Nephron (organoid): Measurements from ENCODE around the gene SPTA1.

Source experiments
- H3K27ac Mint-ChIP-seq, 3 experiments: 2 replicates each; pipeline ENCODE4 v1.8.0; 2020; ENCODE audit warnings: mixed read lengths in 3 of 3, mild to moderate bottlenecking in 2 of 3, moderate library complexity in 1 of 3
- H3K27me3 Mint-ChIP-seq: 2 replicates; pipeline ENCODE4 v1.8.0; 2021; ENCODE audit warnings: low read depth, mild to moderate bottlenecking, moderate library complexity, mixed read lengths
- H3K36me3 Mint-ChIP-seq: 2 replicates; pipeline ENCODE4 v1.8.0; 2020; ENCODE audit warnings: low read depth, mixed read lengths
- H3K4me1 Mint-ChIP-seq: 2 replicates; pipeline ENCODE4 v1.8.0; 2020; ENCODE audit warnings: mixed read lengths
- H3K4me3 Mint-ChIP-seq, 3 experiments: 2 replicates each; pipeline ENCODE4 v1.8.0; 2020; ENCODE audit warnings: mild to moderate bottlenecking in 3 of 3, mixed read lengths in 3 of 3, moderate library complexity in 2 of 3
- H3K9me3 Mint-ChIP-seq: 2 replicates; pipeline ENCODE4 v1.8.0; 2020; ENCODE audit warnings: mixed read lengths
- TF ChIP-seq, protein P1 (sequence below), 3 experiments: fragments of 200-600 bp; sonication (generic); IDR thresholded peaks; one replicate each; pipeline ENCODE4 v1.5.0; 2021; ENCODE audit warnings: antibody characterized with exemption in 3 of 3; ENCODE audit not compliant: unreplicated experiment in 3 of 3

Gene SPTA1

GRCh38 chr1:158564608-158565007 is 121.9 kb downstream of the SPTA1 start:
- Mint-ChIP-seq H3K27ac (no peak overlapping the region), H3K9me3 (no peaks in the 10 kb centered on the region), H3K4me1 (no peaks in the 10 kb centered on the region), H3K4me3 (no peak overlapping the region), H3K36me3 (no peaks in the 10 kb centered on the region), H3K27me3 (no peaks in the 10 kb centered on the region)
- TF ChIP-seq, protein P1, sequence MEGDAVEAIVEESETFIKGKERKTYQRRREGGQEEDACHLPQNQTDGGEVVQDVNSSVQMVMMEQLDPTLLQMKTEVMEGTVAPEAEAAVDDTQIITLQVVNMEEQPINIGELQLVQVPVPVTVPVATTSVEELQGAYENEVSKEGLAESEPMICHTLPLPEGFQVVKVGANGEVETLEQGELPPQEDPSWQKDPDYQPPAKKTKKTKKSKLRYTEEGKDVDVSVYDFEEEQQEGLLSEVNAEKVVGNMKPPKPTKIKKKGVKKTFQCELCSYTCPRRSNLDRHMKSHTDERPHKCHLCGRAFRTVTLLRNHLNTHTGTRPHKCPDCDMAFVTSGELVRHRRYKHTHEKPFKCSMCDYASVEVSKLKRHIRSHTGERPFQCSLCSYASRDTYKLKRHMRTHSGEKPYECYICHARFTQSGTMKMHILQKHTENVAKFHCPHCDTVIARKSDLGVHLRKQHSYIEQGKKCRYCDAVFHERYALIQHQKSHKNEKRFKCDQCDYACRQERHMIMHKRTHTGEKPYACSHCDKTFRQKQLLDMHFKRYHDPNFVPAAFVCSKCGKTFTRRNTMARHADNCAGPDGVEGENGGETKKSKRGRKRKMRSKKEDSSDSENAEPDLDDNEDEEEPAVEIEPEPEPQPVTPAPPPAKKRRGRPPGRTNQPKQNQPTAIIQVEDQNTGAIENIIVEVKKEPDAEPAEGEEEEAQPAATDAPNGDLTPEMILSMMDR (IDR thresholded peaks at IDR 0.05; ENCODE audit: unreplicated experiment in 3 of 3) = no peak

- Mint-ChIP-seq H3K4me1 (no peaks in the 10 kb centered on the region), H3K27me3 (no peaks in the 10 kb centered on the region), H3K9me3 (no peaks in the 10 kb centered on the region), H3K27ac (no peak overlapping the region), H3K36me3 (no peaks in the 10 kb centered on the region), H3K4me3 (no peak overlapping the region)
- TF ChIP-seq, protein P1 (IDR thresholded peaks at IDR 0.05; ENCODE audit: unreplicated experiment in 3 of 3) = no peak
Observed at GRCh38 chr1:158563853-158564252, 122.7 kb downstream of the SPTA1 start.
